Measurements from ENCODE around the gene CD33.
A peak's percentile ranks its signal among the peaks of the same experiment; 100 is the strongest.

Gene CD33

GRCh38 chr19:51224898-51225393 is at the start of gene CD33:
Gene CD33 (plus strand): TSS chr19:51225080. CDS start chr19:51225119, 39 bp downstream.
- peak; percentile 11 for DNase-seq (ENCODE audit: low spot score)

GRCh38 chr19:51179256-51179655 is 45.6 kb upstream of the CD33 start:
- DNase-seq (ENCODE audit: low spot score), result no peak

GRCh38 chr19:51181377-51181912 is 43.4 kb upstream of the CD33 start:
- no peak for DNase-seq (ENCODE audit: low spot score)

GRCh38 chr19:51181913-51182419 is 42.9 kb upstream of the CD33 start:
- DNase-seq (ENCODE audit: low spot score), result no peak

DNA sequence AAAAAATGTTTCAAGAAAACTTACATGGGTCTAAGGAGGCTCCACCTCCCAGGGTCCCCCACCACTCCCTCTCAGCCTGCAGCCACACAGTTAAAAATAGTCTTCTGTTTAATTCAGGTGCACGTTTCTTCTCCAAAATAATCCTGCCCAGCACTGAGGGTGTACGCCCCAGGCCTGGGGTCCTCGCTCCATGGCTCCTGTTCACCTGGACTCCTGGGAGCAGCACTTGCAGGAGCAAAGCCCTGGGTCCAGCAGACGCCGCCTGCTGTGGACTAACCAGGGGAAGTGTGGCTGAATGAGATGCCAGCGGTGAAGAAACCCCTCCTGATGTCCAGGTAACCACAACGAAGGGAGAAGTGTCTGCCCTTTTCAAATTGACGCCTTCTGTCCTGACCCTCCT is 41.3 kb upstream of the CD33 start:
- no peak for DNase-seq (ENCODE audit: low spot score)

DNA sequence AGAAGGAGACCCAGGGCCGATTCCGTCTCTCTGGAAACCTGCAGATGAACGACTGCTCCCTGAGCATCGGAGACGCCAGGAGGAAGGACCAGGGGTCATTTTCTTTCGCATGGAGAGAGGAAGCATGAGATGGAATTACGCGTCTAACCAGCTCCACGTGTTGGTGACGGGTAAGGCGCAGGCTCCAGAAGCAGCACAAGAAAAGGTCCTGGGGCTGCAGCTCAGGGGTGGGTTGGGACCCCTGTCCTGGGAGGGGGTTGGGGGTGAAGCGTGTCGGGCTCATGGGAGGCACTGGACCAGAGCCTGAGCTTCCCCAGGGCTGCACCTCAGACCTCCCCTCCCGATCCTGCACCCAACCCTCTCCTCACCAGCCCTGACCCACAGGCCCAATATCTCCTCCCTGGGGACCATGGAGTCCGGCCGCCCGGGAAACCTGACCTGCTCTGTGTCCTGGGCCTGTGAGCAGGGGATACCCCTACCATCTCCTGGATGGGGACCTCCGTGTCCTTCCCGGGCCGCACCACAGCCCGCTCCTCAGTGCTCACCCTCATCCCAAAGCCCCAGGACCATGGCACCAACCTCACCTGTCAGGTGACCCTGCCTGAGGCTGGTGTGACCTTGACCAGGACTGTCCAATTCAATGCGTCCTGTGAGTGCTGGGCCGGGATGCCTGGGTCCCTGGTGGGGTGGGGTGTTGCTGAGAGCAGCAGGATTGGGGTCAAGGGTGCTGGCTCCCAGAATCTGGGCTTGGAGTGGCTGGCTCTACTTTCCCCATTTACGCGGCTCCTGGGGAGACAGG is 39.6 kb upstream of the CD33 start:
- DNase-seq (ENCODE audit: low spot score), result no peak

- no peak for DNase-seq (ENCODE audit: low spot score)
These were observed 39.0 kb upstream of the CD33 start for GRCh38 chr19:51185868-51186215.

GRCh38 chr19:51186323-51186722 is 38.6 kb upstream of the CD33 start:
- DNase-seq (ENCODE audit: low spot score), result no peak

DNA sequence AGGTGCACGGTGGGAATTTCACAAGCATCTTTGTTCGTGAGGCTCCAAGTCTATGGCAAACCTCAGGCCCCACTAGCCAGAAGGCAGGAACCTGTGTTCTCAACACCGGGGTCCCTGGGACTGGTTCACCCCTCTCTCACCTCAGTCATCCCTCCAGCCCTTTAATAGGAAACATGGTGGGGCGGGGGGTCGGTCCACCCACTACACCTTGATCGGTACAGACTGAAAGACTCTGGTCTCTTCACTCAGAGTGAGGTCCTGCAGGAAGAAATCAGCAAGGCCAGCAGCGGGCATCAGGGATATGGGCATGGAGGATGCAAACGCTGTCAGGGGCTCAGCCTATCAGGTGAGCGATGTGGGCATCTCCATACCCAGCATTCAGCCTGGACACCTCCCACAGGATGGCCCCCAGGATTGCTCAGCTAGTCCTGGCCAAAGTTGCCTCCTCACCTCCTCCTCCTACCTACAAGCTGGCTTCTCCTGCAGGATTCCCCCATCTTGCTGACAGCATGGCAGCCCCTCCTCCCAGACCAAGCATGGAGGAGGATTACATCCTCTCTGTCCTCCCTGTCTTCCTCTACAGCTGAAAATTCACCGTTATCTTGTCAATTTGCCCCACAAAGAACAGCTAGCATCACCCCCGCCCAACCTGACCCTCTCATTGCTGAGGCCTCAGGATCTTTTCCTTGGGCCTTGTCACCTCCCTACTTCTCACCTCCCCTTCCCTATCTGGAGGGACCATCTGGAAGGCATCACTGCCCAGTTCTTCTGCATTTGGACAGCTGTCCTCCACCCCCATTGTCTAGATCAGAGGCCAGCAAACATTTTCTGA is 37.3 kb upstream of the CD33 start:
- DNase-seq (ENCODE audit: low spot score), result no peak

- no peak for DNase-seq (ENCODE audit: low spot score)
These were observed 36.7 kb upstream of the CD33 start for GRCh38 chr19:51188227-51188559.

DNA sequence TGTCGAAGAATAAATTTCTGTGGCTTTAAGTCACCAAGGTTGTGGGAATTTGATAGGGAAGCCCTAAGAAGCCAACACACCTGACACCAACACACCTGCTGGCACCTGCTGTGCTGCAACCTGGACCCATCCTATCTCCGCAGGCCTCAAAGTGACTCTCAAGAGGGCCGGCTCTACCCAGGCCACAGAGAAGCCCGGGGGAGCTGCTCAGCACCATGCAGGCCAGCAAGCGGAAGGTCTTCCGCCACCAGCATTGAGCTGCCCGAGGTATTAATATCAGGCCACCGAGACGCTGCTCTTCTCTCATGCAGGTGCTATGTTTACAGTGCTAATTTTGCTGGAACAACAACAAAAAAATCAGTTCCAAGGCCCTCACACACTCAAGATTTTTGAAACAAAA is 32.2 kb upstream of the CD33 start:
- no peak for DNase-seq (ENCODE audit: low spot score)

- no peak for DNase-seq (ENCODE audit: low spot score)
These were observed 30.2 kb upstream of the CD33 start for GRCh38 chr19:51194527-51195315.

GRCh38 chr19:51195316-51195586 is 29.6 kb upstream of the CD33 start:
- DNase-seq (ENCODE audit: low spot score), result no peak

DNA sequence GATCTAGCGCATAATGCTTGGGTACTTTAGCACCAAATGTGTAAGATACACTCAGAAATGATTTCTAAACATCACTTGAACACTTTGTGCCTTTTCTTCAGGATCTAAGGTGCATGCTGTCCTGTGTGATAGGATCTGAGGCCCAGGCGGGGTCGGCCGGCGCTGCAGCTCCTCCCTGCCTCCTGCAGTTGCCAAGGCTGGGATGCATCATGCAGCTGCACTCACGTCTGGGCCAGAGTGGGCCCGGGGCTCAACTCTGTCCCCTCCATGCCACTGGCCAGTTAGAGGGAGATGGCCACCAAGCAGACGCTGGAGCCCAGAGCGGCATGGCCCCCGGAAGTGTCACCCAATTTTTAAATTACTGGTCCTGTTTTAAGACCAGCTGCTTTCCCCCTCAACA is 29.3 kb upstream of the CD33 start:
- no peak for DNase-seq (ENCODE audit: low spot score)

DNA sequence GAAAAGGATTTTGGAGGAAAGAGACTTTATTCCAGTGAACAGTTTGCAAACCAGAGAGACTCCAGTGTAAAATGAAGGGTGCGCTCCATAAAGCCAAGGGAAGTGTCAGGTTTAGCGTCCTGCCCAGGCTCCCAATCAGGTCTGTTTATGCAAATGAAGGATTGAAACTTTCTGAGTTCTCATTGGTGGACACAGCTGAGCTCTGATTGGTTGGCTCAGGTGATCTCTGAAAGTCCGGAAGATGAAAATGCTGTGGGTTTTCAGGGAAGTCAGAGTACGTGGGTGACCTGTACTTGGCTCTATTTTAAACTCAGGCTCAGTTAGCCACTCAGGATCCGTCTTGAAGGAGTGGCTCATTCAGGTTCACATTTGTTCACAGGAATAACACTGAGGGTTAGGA is 28.7 kb upstream of the CD33 start:
- no peak for DNase-seq (ENCODE audit: low spot score)

- DNase-seq (ENCODE audit: low spot score), result no peak
These were observed 26.2 kb upstream of the CD33 start for GRCh38 chr19:51198641-51199040.

DNA sequence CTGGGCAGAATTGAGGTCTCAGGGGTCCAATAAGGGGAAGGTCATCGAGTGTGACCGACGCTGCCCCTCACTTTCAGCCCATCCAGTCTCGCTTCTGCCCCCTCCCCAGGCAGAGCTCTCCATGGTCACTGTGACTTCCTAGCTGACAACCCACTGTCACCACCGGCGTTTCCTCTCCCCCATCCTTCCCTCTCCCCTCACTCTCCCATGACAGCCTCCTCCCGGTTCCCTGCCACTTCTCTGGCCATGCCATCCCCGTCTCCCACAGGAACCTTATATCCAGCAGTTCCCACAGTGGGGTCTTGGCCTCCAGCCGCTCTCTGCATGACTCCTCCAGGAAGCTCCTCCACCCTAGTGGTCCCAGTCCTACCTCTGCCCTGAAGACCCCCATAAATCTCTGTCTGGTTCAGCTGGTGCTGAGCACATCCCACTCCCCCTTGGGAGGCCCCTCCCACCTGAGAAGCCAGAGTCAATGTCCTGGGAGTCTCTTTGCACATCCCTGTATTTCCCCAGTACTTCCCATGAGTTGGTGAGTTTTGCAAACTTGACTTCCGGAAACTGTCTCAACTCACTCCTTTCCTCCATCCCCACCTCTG is 24.7 kb upstream of the CD33 start:
- no peak for DNase-seq (ENCODE audit: low spot score)

- no peak for DNase-seq (ENCODE audit: low spot score)
These were observed 23.2 kb upstream of the CD33 start for GRCh38 chr19:51201712-51202111.

DNA sequence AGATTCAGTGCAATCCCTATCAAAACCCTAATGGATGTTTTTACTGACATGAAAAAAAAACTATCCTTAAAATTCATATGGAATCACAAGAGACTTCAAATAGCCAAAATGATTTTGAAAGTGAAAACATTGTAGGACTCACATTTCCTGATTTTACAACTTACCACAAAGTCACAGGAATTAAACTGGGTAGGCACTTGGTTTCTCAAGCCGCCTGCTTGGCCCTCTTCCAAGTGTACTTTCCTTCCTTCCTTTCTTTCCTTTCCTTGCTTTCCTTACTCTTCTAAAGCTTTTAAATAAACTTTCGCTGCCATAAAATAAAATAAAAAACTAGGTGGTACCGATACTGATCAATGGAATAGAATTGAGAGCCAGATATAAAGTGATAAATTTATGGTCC is 21.0 kb upstream of the CD33 start:
- no peak for DNase-seq (ENCODE audit: low spot score)

- DNase-seq (ENCODE audit: low spot score), result no peak
These were observed 20.6 kb upstream of the CD33 start for GRCh38 chr19:51204321-51204720.

DNA sequence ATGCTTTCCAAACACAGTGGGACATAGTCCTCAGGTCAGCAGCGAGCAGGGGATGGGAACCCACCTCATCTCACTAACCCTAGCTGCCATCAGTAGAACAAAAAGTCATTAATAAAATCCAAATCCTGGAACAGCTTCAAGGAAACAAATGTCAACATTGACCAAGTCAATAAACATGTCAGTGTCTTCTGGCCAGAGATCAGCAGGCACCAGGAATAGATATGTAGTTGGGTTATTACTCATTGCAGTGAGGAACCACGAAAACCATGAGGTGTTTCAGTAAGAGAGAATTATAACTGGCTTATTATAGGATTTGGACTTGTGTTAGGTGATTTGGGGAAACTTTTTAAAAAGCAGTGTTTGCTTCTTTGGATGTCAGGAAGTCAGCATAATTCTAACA is 17.1 kb upstream of the CD33 start:
- DNase-seq (ENCODE audit: low spot score), result no peak

- DNase-seq (ENCODE audit: low spot score), result no peak
These were observed 14.6 kb upstream of the CD33 start for GRCh38 chr19:51210191-51210784.
